ENCODE data around the gene SOBP. TPM values are rescaled to one million over a fixed set of nuclear protein-coding genes. Genes with fewer than 3 reads are reported as not detected.

The SOBP gene
- total RNA-seq, 6 donors from 2014 or later, result 4.4 to 25.1 (median 12.4) TPM

GRCh38 chr6:107709341-107709740, 219.4 kb downstream of the SOBP start:
- ATAC-seq (ENCODE audit: low FRiP score in 2 of 2) (no peak), DNase-seq (no peak)
- Histone ChIP-seq H3K27ac (no peak overlapping the region), H3K27me3 (no peaks in the 10 kb centered on the region), H3K9me3 (no peaks in the 10 kb centered on the region), H3K4me1 (peaks cover 6 to 18% (median 17%) of the 10 kb centered on the region in 4 donors), H3K36me3 (no peaks in the 10 kb centered on the region), H3K4me3 (no peak overlapping the region)
- TF ChIP-seq CTCF (IDR thresholded peaks at IDR 0.05) (no peak), EP300 (IDR thresholded peaks at IDR 0.05) (no peak), POLR2AphosphoS5 (IDR thresholded peaks at IDR 0.05) (no peak), POLR2A (IDR thresholded peaks at IDR 0.05) (no peak)
- 88% methylated on average over 7 of the region's 7 CpGs for WGBS, 2 donors

Other genes starting within 250 kb of the SOBP start
- 10 to 100 TPM in 5 of 6 donors, 1 to 10 TPM in 1; 5.1 to 20.9 (median 15.0) TPM for gene PDSS2, start 30.6 kb upstream of the SOBP start, total RNA-seq

Data from upper lobe of left lung (tissue), 6 donors.